Measurements from ENCODE around the gene IL3RA.

- TF ChIP-seq POLR2AphosphoS5 (IDR thresholded peaks at IDR 0.05; ENCODE audit: low read depth) (no peak), CTCF (conservative IDR thresholded peaks at IDR 0.05; ENCODE audit: low read depth in 2 of 2) (no peak), EZH2phosphoT487 (IDR thresholded peaks at IDR 0.05; ENCODE audit: unreplicated experiment) (no peak), REST (IDR thresholded peaks at IDR 0.05; ENCODE audit: unreplicated experiment) (no peak)
These were observed 42.1 kb upstream of the IL3RA start for GRCh38 chrX:1294301-1295067.
